Mammary epithelial cell (primary cell): Measurements from ENCODE around the gene UVSSA.

ENCODE experiments used
- EZH2 ChIP-seq: IDR thresholded peaks from 2 replicates; pipeline ENCODE4 v1.6.1; 2012; ENCODE audit warnings: low read length, inconsistent platforms, borderline replicate concordance
- TF ChIP-seq, protein P1 (sequence below), 2 donors: IDR thresholded peaks in 1 of 2; conservative IDR thresholded peaks in 1 of 2; 2 replicates each; pipeline ENCODE4 v1.5.1; 2011 to 2012; ENCODE audit warnings: inconsistent platforms in 2 of 2, low read length in 2 of 2, mild to moderate bottlenecking in 2 of 2, control low read depth in 1 of 2, low read depth in 1 of 2; ENCODE audit not compliant: insufficient read depth in 1 of 2; ENCODE audit errors: extremely low read depth in 1 of 2

DNA sequence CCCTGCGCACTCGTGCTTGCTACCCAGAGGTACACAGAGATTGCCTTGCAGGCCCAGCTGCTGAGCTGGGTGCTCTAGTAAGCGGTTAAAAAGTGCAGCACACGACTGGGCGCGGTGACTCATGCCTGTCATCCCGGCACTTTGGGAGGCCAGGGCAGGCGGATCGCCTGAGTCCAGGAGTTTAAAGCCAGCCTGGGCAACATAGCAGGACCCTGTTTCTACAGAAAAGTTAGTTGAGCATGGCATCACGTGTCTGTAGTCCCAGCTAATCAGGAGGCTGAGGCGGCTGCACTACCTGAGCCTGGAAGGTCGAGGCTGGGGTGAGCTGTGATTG, 5.5 kb downstream of the UVSSA start:
- TF ChIP-seq, protein P1, sequence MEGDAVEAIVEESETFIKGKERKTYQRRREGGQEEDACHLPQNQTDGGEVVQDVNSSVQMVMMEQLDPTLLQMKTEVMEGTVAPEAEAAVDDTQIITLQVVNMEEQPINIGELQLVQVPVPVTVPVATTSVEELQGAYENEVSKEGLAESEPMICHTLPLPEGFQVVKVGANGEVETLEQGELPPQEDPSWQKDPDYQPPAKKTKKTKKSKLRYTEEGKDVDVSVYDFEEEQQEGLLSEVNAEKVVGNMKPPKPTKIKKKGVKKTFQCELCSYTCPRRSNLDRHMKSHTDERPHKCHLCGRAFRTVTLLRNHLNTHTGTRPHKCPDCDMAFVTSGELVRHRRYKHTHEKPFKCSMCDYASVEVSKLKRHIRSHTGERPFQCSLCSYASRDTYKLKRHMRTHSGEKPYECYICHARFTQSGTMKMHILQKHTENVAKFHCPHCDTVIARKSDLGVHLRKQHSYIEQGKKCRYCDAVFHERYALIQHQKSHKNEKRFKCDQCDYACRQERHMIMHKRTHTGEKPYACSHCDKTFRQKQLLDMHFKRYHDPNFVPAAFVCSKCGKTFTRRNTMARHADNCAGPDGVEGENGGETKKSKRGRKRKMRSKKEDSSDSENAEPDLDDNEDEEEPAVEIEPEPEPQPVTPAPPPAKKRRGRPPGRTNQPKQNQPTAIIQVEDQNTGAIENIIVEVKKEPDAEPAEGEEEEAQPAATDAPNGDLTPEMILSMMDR (conservative IDR thresholded peaks at IDR 0.05 in 1 of 2, IDR thresholded peaks at IDR 0.05 in 1 of 2; ENCODE audit: extremely low read depth in 1 of 2, insufficient read depth in 1 of 2, low read depth in 1 of 2, low read length in 2 of 2): no peak
- no peak for TF ChIP-seq EZH2
